Tibial nerve (tissue), 4 donors: ENCODE results near the gene NEU1. TPM values are rescaled to one million over a fixed set of nuclear protein-coding genes. Genes with fewer than 3 reads are reported as not detected.

ENCODE experiments used
- DNase-seq, 2 donors: peaks; one replicate each; pipeline ENCODE4 v3.0.0-alpha.2; 2019; ENCODE audit warnings: low spot score in 2 of 2
- H3K27ac ChIP-seq, 4 donors: fragments of 200-600 bp; sonication (generic) in 3 of 4; one replicate each; pipeline ENCODE4 v1.5.1; 2017 to 2019; ENCODE audit warnings: mild to moderate bottlenecking in 1 of 4
- H3K27me3 ChIP-seq, 2 donors: fragments of 200-600 bp; sonication (generic) in 1 of 2; one replicate each; pipeline versions ENCODE4 v1.5.1 to v1.6.0; 2017 to 2019
- H3K36me3 ChIP-seq, 3 donors: fragments of 200-600 bp; sonication (generic); one replicate each; pipeline ENCODE4 v1.5.1; 2018 to 2019
- H3K4me1 ChIP-seq, 4 donors: fragments of 200-600 bp; sonication (generic) in 3 of 4; one replicate each; pipeline ENCODE4 v1.5.1; 2017 to 2019
- H3K4me3 ChIP-seq, 4 donors: fragments of 200-600 bp; sonication (generic) in 3 of 4; one replicate each; pipeline ENCODE4 v1.5.1; 2017 to 2019; ENCODE audit warnings: mild to moderate bottlenecking in 1 of 4, moderate library complexity in 1 of 4
- H3K9me3 ChIP-seq, 4 donors: fragments of 200-600 bp; sonication (generic) in 3 of 4; one replicate each; pipeline ENCODE4 v1.5.1; 2017 to 2019
- CTCF ChIP-seq, 5 experiments: fragments of 200-600 bp in 3 of 5; fragments of 450-650 bp in 2 of 5; sonication (generic) in 3 of 5; IDR thresholded peaks; one replicate each; pipeline ENCODE4 v1.5.1; 2016 to 2019; ENCODE audit warnings: antibody characterized with exemption in 5 of 5, mild to moderate bottlenecking in 3 of 5, moderate library complexity in 2 of 5
- EP300 ChIP-seq, 2 donors: sonication (generic); formaldehyde crosslinking; IDR thresholded peaks; one replicate each; pipeline ENCODE4 v1.6.1; 2017; ENCODE audit warnings: antibody characterized with exemption in 2 of 2, mild to moderate bottlenecking in 1 of 2
- POLR2A ChIP-seq, 2 donors: fragments of 450-650 bp; IDR thresholded peaks; one replicate each; pipeline ENCODE4 v1.6.1; 2017; ENCODE audit warnings: antibody characterized with exemption in 2 of 2, mild to moderate bottlenecking in 2 of 2, moderate library complexity in 2 of 2
- WGBS, 2 donors: methylation state at CpG; one replicate each; pipeline ENCODE4 v1.1.5; 2018; 5-methylcytosine and 5-hydroxymethylcytosine counted together
- total RNA-seq, 4 donors: library from RNA; depleted of rRNA; stranded (reverse); fragments of >200 nt; gene quantifications; one replicate each; pipeline ENCODE4 v1.1.0, GENCODE V29; 2016

The NEU1 gene
- total RNA-seq, 4 donors from 2014 or later, result 25.8 to 44.6 (median 33.8) TPM

GRCh38 chr6:31831350-31832215, 31.0 kb downstream of the NEU1 start:
- H3K9me3 ChIP-seq, result no peaks in the 10 kb centered on the region
- H3K4me3 ChIP-seq, result peak overlapping the region in 1 of 4 donors; percentile 55
- H3K4me1 ChIP-seq, result peaks cover 0 to 43% (median 30%) of the 10 kb centered on the region in 4 donors
- 81 to 83% methylated on average over 15 of the region's 15 CpGs for WGBS, 2 donors
- TF ChIP-seq POLR2A (IDR thresholded peaks at IDR 0.05), result no peak
- peak in 1 of 2 donors; percentile 36 for TF ChIP-seq EP300 (IDR thresholded peaks at IDR 0.05)
- no peak for TF ChIP-seq CTCF (IDR thresholded peaks at IDR 0.05)
- peak in 1 of 2 donors; percentile 33 for DNase-seq
- H3K27me3 ChIP-seq, result no peaks in the 10 kb centered on the region
- H3K27ac ChIP-seq, result peak overlapping the region; percentile 81 to 98 (median 88)
- peaks cover 0 to 1% (median 0%) of the 10 kb centered on the region in 3 donors for H3K36me3 ChIP-seq

- Histone ChIP-seq H3K9me3 (no peaks in the 10 kb centered on the region), H3K36me3 (no peaks in the 10 kb centered on the region), H3K27ac (peak overlapping the region; percentile 81 to 98 (median 88)), H3K4me3 (peak overlapping the region; percentile 42 to 73 (median 58)), H3K27me3 (no peaks in the 10 kb centered on the region), H3K4me1 (peaks cover 0 to 43% (median 30%) of the 10 kb centered on the region in 4 donors)
- TF ChIP-seq CTCF (IDR thresholded peaks at IDR 0.05), result no peak
- peak in 1 of 2 donors; percentile 20 for TF ChIP-seq EP300 (IDR thresholded peaks at IDR 0.05)
- DNase-seq, result peak in 1 of 2 donors; percentile 12
- 42 to 55% methylated on average over 6 of the region's 6 CpGs for WGBS, 2 donors
These were observed 31.7 kb downstream of the NEU1 start for GRCh38 chr6:31830886-31831335.

GRCh38 chr6:31829633-31830283, 32.9 kb downstream of the NEU1 start:
- TF ChIP-seq CTCF (IDR thresholded peaks at IDR 0.05) (peak in 4 of 5 experiments; percentile 18 to 63 (median 44)), POLR2A (IDR thresholded peaks at IDR 0.05) (peak in 1 of 2 donors; percentile 42), EP300 (IDR thresholded peaks at IDR 0.05) (peak in 1 of 2 donors; percentile 89)
- Histone ChIP-seq H3K27me3 (no peaks in the 10 kb centered on the region), H3K36me3 (no peaks in the 10 kb centered on the region), H3K4me1 (peaks cover 0 to 46% (median 34%) of the 10 kb centered on the region in 4 donors), H3K27ac (peak overlapping the region; percentile 81 to 98 (median 88)), H3K4me3 (peak overlapping the region; percentile 42 to 73 (median 58)), H3K9me3 (no peaks in the 10 kb centered on the region)
- DNase-seq, result no peak
- 0% methylated on average over 15 of the region's 15 CpGs for WGBS, 2 donors

GRCh38 chr6:31827286-31828079, 35.1 kb downstream of the NEU1 start, which contains the start of gene HSPA1B:
HSPA1B (plus strand) TSS chr6:31827738; CDS start chr6:31827951, 213 bp downstream.
- WGBS, 2 donors, result 0 to 1% methylated on average over 12 to 54 of the region's 56 CpGs
- peaks cover 0 to 54% (median 32%) of the 10 kb centered on the region in 4 donors for H3K4me1 ChIP-seq
- peak; percentile 99 to 100 for DNase-seq
- no peaks in the 10 kb centered on the region for H3K36me3 ChIP-seq
- peak in 2 of 5 experiments; percentile 41 to 45 for TF ChIP-seq CTCF (IDR thresholded peaks at IDR 0.05)
- peak; percentile 88 to 100 for TF ChIP-seq EP300 (IDR thresholded peaks at IDR 0.05)
- TF ChIP-seq POLR2A (IDR thresholded peaks at IDR 0.05), result peak; percentile 100
- H3K27ac ChIP-seq, result peak within 1 kb of the TSS; percentile 87 to 100 (median 94)
- no peaks in the 10 kb centered on the region for H3K9me3 ChIP-seq
- H3K4me3 ChIP-seq, result peak within 1 kb of the TSS; percentile 52 to 76 (median 71)
- no peaks in the 10 kb centered on the region for H3K27me3 ChIP-seq
